H1 (cell line): Measurements from ENCODE around the gene RASA1. TPM values are rescaled to one million over a fixed set of nuclear protein-coding genes. Genes with fewer than 3 reads are reported as not detected.

Source experiments
- KDM1A ChIP-seq: fragments of 200-600, 300-600 bp; sonication (generic); IDR thresholded peaks from 2 replicates; pipeline ENCODE4 v1.7.1; 2016; ENCODE audit warnings: mild to moderate bottlenecking, low read length, borderline replicate concordance
- PHF8 ChIP-seq: fragments of 200-600 bp; sonication (generic); conservative IDR thresholded peaks from 2 replicates; pipeline ENCODE4 v1.7.1; 2012; ENCODE audit warnings: low read depth, mild to moderate bottlenecking, inconsistent platforms, low read length, moderate library complexity
- SAP30 ChIP-seq: fragments of 300-600 bp; sonication (generic); IDR thresholded peaks from 2 replicates; pipeline ENCODE4 v1.7.1; 2012; ENCODE audit warnings: low read length, moderate library complexity, mild to moderate bottlenecking, inconsistent platforms; ENCODE audit not compliant: insufficient read depth, insufficient replicate concordance
- SIRT6 ChIP-seq: IDR thresholded peaks from one replicate; pipeline ENCODE4 v1.7.1; 2012; ENCODE audit warnings: low read length, inconsistent platforms
- polyA plus RNA-seq, 7 experiments: library from polyadenylated mRNA; depleted of rRNA in 3 of 7; stranded (reverse) in 5 of 7; unstranded in 2 of 7; fragments of >200 nt in 5 of 7; fragments of 200-250 nt in 2 of 7; gene quantifications; 1 replicate in 5 of 7; 2 replicates in 1 of 7; 4 replicates in 1 of 7; pipeline versions ENCODE4 v1.2.1 to v1.2.3, GENCODE V29; 2011 to 2013; ENCODE audit warnings: missing spikeins in 2 of 7, mixed read lengths in 2 of 7
- total RNA-seq: library from RNA; stranded (reverse); fragmentation: NEBNext Ultra II Directional; extraction: Animal tissue kit (Norgen Biotek cat#: 25700); gene quantifications from 2 replicates; pipeline ENCODE4 v1.2.1, GENCODE V29; 2021
- TF ChIP-seq, protein P1 (sequence below): IDR thresholded peaks from 2 replicates; pipeline ENCODE4 v1.6.1; 2012; ENCODE audit warnings: low read length, inconsistent platforms
- TF ChIP-seq, protein P2 (sequence below): fragments of 300-600 bp; sonication (generic); IDR thresholded peaks from 2 replicates; pipeline ENCODE4 v1.7.1; 2012; ENCODE audit warnings: low read length, moderate library complexity, mild to moderate bottlenecking, inconsistent platforms; ENCODE audit not compliant: insufficient replicate concordance

Gene RASA1
- total and polyA plus RNA-seq, 2 of the 8 experiments (the other 6 are each of a cell fraction or from before 2014, with no cell fraction given), result 15.9 to 33.8 TPM

DNA sequence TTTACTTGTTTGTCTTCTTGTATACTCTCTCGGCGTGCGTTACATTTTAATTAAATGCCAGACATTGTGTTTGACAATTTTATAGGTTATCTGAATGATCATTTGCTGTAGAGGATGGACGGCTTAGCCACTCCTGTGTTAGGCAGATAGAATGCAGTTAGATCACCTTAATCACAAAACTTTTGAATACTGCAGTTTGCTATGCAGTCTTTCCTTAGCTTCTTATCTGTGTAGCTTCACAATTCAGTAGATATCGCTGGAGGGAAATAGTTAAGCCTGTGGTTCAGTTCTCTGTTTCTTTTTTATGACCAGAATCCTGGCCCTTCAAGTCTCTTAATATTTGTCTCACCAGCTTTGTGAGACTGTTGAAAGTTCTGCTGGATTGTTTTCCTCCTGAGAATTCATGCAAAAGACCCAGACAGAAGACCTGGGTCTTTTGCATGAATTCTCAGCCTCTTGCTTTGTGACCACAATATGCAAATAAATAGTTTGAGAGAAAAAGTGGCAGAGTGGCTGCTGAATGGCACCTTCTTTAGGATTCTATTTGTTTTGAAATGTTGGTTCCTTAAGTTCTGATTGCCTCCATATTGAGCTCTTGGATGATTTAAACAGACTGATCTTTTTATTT, 40.2 kb downstream of the RASA1 start (continued):
- TF ChIP-seq, protein P1, sequence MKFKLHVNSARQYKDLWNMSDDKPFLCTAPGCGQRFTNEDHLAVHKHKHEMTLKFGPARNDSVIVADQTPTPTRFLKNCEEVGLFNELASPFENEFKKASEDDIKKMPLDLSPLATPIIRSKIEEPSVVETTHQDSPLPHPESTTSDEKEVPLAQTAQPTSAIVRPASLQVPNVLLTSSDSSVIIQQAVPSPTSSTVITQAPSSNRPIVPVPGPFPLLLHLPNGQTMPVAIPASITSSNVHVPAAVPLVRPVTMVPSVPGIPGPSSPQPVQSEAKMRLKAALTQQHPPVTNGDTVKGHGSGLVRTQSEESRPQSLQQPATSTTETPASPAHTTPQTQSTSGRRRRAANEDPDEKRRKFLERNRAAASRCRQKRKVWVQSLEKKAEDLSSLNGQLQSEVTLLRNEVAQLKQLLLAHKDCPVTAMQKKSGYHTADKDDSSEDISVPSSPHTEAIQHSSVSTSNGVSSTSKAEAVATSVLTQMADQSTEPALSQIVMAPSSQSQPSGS, result no peak
- TF ChIP-seq SAP30 (no peak), SIRT6 (no peak), KDM1A (no peak), PHF8 (no peak)
- TF ChIP-seq, protein P2, sequence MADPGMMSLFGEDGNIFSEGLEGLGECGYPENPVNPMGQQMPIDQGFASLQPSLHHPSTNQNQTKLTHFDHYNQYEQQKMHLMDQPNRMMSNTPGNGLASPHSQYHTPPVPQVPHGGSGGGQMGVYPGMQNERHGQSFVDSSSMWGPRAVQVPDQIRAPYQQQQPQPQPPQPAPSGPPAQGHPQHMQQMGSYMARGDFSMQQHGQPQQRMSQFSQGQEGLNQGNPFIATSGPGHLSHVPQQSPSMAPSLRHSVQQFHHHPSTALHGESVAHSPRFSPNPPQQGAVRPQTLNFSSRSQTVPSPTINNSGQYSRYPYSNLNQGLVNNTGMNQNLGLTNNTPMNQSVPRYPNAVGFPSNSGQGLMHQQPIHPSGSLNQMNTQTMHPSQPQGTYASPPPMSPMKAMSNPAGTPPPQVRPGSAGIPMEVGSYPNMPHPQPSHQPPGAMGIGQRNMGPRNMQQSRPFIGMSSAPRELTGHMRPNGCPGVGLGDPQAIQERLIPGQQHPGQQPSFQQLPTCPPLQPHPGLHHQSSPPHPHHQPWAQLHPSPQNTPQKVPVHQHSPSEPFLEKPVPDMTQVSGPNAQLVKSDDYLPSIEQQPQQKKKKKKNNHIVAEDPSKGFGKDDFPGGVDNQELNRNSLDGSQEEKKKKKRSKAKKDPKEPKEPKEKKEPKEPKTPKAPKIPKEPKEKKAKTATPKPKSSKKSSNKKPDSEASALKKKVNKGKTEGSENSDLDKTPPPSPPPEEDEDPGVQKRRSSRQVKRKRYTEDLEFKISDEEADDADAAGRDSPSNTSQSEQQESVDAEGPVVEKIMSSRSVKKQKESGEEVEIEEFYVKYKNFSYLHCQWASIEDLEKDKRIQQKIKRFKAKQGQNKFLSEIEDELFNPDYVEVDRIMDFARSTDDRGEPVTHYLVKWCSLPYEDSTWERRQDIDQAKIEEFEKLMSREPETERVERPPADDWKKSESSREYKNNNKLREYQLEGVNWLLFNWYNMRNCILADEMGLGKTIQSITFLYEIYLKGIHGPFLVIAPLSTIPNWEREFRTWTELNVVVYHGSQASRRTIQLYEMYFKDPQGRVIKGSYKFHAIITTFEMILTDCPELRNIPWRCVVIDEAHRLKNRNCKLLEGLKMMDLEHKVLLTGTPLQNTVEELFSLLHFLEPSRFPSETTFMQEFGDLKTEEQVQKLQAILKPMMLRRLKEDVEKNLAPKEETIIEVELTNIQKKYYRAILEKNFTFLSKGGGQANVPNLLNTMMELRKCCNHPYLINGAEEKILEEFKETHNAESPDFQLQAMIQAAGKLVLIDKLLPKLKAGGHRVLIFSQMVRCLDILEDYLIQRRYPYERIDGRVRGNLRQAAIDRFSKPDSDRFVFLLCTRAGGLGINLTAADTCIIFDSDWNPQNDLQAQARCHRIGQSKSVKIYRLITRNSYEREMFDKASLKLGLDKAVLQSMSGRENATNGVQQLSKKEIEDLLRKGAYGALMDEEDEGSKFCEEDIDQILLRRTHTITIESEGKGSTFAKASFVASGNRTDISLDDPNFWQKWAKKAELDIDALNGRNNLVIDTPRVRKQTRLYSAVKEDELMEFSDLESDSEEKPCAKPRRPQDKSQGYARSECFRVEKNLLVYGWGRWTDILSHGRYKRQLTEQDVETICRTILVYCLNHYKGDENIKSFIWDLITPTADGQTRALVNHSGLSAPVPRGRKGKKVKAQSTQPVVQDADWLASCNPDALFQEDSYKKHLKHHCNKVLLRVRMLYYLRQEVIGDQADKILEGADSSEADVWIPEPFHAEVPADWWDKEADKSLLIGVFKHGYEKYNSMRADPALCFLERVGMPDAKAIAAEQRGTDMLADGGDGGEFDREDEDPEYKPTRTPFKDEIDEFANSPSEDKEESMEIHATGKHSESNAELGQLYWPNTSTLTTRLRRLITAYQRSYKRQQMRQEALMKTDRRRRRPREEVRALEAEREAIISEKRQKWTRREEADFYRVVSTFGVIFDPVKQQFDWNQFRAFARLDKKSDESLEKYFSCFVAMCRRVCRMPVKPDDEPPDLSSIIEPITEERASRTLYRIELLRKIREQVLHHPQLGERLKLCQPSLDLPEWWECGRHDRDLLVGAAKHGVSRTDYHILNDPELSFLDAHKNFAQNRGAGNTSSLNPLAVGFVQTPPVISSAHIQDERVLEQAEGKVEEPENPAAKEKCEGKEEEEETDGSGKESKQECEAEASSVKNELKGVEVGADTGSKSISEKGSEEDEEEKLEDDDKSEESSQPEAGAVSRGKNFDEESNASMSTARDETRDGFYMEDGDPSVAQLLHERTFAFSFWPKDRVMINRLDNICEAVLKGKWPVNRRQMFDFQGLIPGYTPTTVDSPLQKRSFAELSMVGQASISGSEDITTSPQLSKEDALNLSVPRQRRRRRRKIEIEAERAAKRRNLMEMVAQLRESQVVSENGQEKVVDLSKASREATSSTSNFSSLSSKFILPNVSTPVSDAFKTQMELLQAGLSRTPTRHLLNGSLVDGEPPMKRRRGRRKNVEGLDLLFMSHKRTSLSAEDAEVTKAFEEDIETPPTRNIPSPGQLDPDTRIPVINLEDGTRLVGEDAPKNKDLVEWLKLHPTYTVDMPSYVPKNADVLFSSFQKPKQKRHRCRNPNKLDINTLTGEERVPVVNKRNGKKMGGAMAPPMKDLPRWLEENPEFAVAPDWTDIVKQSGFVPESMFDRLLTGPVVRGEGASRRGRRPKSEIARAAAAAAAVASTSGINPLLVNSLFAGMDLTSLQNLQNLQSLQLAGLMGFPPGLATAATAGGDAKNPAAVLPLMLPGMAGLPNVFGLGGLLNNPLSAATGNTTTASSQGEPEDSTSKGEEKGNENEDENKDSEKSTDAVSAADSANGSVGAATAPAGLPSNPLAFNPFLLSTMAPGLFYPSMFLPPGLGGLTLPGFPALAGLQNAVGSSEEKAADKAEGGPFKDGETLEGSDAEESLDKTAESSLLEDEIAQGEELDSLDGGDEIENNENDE, result no peak
